Endothelial cell of umbilical vein (primary cell): ENCODE results near the gene GBX2. TPM values are rescaled to one million over a fixed set of nuclear protein-coding genes. Genes with fewer than 3 reads are reported as not detected.

Source experiments
- BruUV-seq: library from RNA; stranded (reverse); fragments of 400-500 nt; replicated peaks from 2 replicates; lab custom pipeline; 2021; lab: Mats Ljungman, UMichigan
- CTCF ChIA-PET: fragments of 300-600, 350-600 bp; sonication (Branson Sonifier 250); formaldehyde crosslinking; loops from one replicate; lab custom pipeline; 2021; ENCODE audit warnings: antibody characterized with exemption, inconsistent platforms; lab: Charles Lee
- POLR2A ChIA-PET: fragments of 300-600, 350-600 bp; sonication (Branson Sonifier 250); formaldehyde crosslinking; loops from one replicate; lab custom pipeline; 2021; ENCODE audit warnings: antibody characterized with exemption, inconsistent platforms; lab: Charles Lee
- DNase-seq: peaks from one replicate; pipeline ENCODE4 v3.0.0-alpha.2; 2011; ENCODE audit warnings: low read depth, low spot score
- FAIRE-seq: peaks from 2 replicates; lab custom pipeline; 2011; peaks lifted over from hg19 to GRCh38; lab: Jason Lieb, UNC
- H2AFZ ChIP-seq: 2 replicates; pipeline ENCODE4 v1.6.0; 2012; ENCODE audit warnings: low read depth, low read length, control low read depth, inconsistent platforms
- H3K27ac ChIP-seq: 2 replicates; pipeline ENCODE4 v1.5.1; 2011; ENCODE audit warnings: low read depth, mild to moderate bottlenecking, control low read depth, low read length, moderate library complexity; ENCODE audit not compliant: insufficient read depth
- H3K27me3 ChIP-seq, 2 experiments: 2 replicates each; pipeline versions ENCODE4 v1.6.0 to v1.6.1; 2011; ENCODE audit warnings: low read length in 2 of 2, mixed read lengths in 1 of 2; ENCODE audit not compliant: control insufficient read depth in 2 of 2, insufficient read depth in 2 of 2
- H3K36me3 ChIP-seq, 2 experiments: 2 replicates in 1 of 2; 3 replicates in 1 of 2; pipeline ENCODE4 v1.5.1; 2011; ENCODE audit warnings: low read length in 2 of 2, mild to moderate bottlenecking in 1 of 2, moderate library complexity in 1 of 2; ENCODE audit not compliant: control insufficient read depth in 2 of 2, insufficient read depth in 2 of 2; ENCODE audit errors: extremely low read depth in 1 of 2
- H3K4me1 ChIP-seq: 3 replicates; pipeline ENCODE4 v1.5.1; 2011; ENCODE audit warnings: mild to moderate bottlenecking, low read length; ENCODE audit not compliant: control insufficient read depth, insufficient read depth; ENCODE audit errors: extremely low read depth
- H3K4me2 ChIP-seq: 2 replicates; pipeline ENCODE4 v1.6.1; 2011; ENCODE audit warnings: low read length, control low read depth, mixed read lengths; ENCODE audit not compliant: insufficient read depth
- H3K4me3 ChIP-seq, 3 experiments: fragments of 200-600 bp in 1 of 3; sonication (generic), shearing (Covaris generic) in 1 of 3; replicated peaks in 1 of 3; 2 replicates each; pipeline ENCODE4 v1.5.1; 2011 to 2016; ENCODE audit warnings: control low read depth in 3 of 3, low read length in 3 of 3, mild to moderate bottlenecking in 2 of 3, inconsistent platforms in 1 of 3, low read depth in 1 of 3, moderate library complexity in 1 of 3; ENCODE audit not compliant: insufficient read depth in 1 of 3
- H3K79me2 ChIP-seq: 2 replicates; pipeline ENCODE4 v1.6.0; 2012; ENCODE audit warnings: low read length, inconsistent platforms; ENCODE audit not compliant: control insufficient read depth, insufficient read depth
- H3K9ac ChIP-seq: replicated peaks from 2 replicates; pipeline ENCODE3; 2011; ENCODE audit warnings: low read length, control low read depth; ENCODE audit not compliant: insufficient read depth; ENCODE audit errors: extremely low read depth
- H3K9me1 ChIP-seq: replicated peaks from 3 replicates; pipeline ENCODE4 v1.6.0; 2011; ENCODE audit warnings: mild to moderate bottlenecking, low read length; ENCODE audit not compliant: control insufficient read depth, insufficient read depth; ENCODE audit errors: extremely low read depth
- H3K9me3 ChIP-seq: replicated peaks from 2 replicates; pipeline ENCODE4 v1.5.1; 2012; ENCODE audit warnings: low read length, inconsistent platforms; ENCODE audit not compliant: control insufficient read depth, insufficient read depth
- H4K20me1 ChIP-seq: replicated peaks from 2 replicates; pipeline ENCODE3; 2011; ENCODE audit warnings: mild to moderate bottlenecking, low read length; ENCODE audit not compliant: control insufficient read depth, insufficient read depth; ENCODE audit errors: extremely low read depth
- CTCF ChIP-seq, 2 donors: IDR thresholded peaks; 1 replicate in 1 of 2; 2 replicates in 1 of 2; pipeline ENCODE4 v1.5.1; 2011; ENCODE audit warnings: low read length in 2 of 2, mild to moderate bottlenecking in 2 of 2, moderate library complexity in 2 of 2, control low read depth in 1 of 2, inconsistent platforms in 1 of 2, low read depth in 1 of 2; ENCODE audit not compliant: insufficient read depth in 1 of 2; ENCODE audit errors: extremely low read depth in 1 of 2
- EZH2 ChIP-seq: IDR thresholded peaks from 2 replicates; pipeline ENCODE4 v1.6.1; 2012; ENCODE audit warnings: borderline replicate concordance, low read depth, mild to moderate bottlenecking, moderate library complexity, low read length, inconsistent platforms; ENCODE audit not compliant: severe bottlenecking
- FOS ChIP-seq: IDR thresholded peaks from 2 replicates; pipeline ENCODE4 v1.6.1; 2011; ENCODE audit warnings: mild to moderate bottlenecking, low read length, moderate library complexity, borderline replicate concordance; ENCODE audit not compliant: insufficient read depth
- GATA2 ChIP-seq: IDR thresholded peaks from 2 replicates; pipeline ENCODE4 v1.7.0; 2011; ENCODE audit warnings: low read depth, mild to moderate bottlenecking, moderate library complexity, mixed read lengths, low read length; ENCODE audit not compliant: insufficient read length, insufficient read depth
- JUN ChIP-seq: IDR thresholded peaks from 2 replicates; pipeline ENCODE4 v1.6.1; 2011; ENCODE audit warnings: borderline replicate concordance, low read depth; ENCODE audit not compliant: insufficient read length, insufficient read depth
- MAX ChIP-seq: IDR thresholded peaks from 2 replicates; pipeline ENCODE4 v1.6.1; 2011; ENCODE audit not compliant: insufficient read depth, insufficient read length
- MYC ChIP-seq: IDR thresholded peaks from one replicate; pipeline ENCODE4 v1.6.1; 2011; ENCODE audit warnings: mild to moderate bottlenecking, low read depth, low read length
- POLR2A ChIP-seq: IDR thresholded peaks from 2 replicates; pipeline ENCODE4 v1.6.1; 2012; ENCODE audit warnings: low read depth, mild to moderate bottlenecking, control low read depth, low read length
- POLR2AphosphoS5 ChIP-seq: IDR thresholded peaks from 2 replicates; pipeline ENCODE4 v1.6.1; 2012; ENCODE audit warnings: low read depth, mild to moderate bottlenecking, control low read depth, low read length, moderate library complexity; ENCODE audit not compliant: insufficient read depth
- dilution Hi-C: fragments of 300-500 bp; cut with MboI; formaldehyde crosslinking; loops from one replicate; pipeline ENCODE4 v1.15.0; 2019; ENCODE audit warnings: low sequenced_read_pairs; ENCODE audit not compliant: extremely low pct_ligation_motif_present
- intact Hi-C: fragments of 100-400 bp; cut with micrococcal nuclease; formaldehyde crosslinking; loops from one replicate; pipeline ENCODE4 v1.10.0; 2022
- polyA plus RNA-seq, 4 experiments: library from polyadenylated mRNA; depleted of rRNA in 3 of 4; stranded (reverse) in 3 of 4; unstranded in 1 of 4; fragments of >200 nt; gene quantifications; 2 replicates each; pipeline versions ENCODE4 v1.2.1 to v1.2.3, GENCODE V29; 2011 to 2012; ENCODE audit warnings: missing spikeins in 1 of 4
- total RNA-seq: library from RNA; stranded (reverse); gene quantifications from 2 replicates; pipeline ENCODE4 v1.2.3, GENCODE V29; 2021

Gene GBX2
- total and polyA plus RNA-seq, 2 donors (not counting 3 experiments of a cell fraction or from before 2014, with no cell fraction given) = 3.0 to 3.6 TPM

GRCh38 chr2:236184701-236185100 is 16.5 kb upstream of the GBX2 start:
- no TSS peak for BruUV-seq

More at GRCh38 chr2:236184701-236185100, 16.5 kb upstream of the GBX2 start:
- Histone ChIP-seq H4K20me1 (no peaks in the 10 kb centered on the region), H3K9ac (no peak overlapping the region), H3K4me3 (no peak overlapping the region), H3K27me3 (no peaks in the 10 kb centered on the region), H3K79me2 (no peaks in the 10 kb centered on the region), H2AFZ (no peak overlapping the region), H3K9me3 (no peaks in the 10 kb centered on the region), H3K36me3 (no peaks in the 10 kb centered on the region), H3K9me1 (no peaks in the 10 kb centered on the region), H3K4me1 (peaks cover 9% of the 10 kb centered on the region), H3K27ac (no peak overlapping the region), H3K4me2 (no peak overlapping the region)
- dilution Hi-C loops (no loop called here), intact Hi-C loops (no loop called here)
- no peak for TF ChIP-seq MAX
- TF ChIP-seq POLR2A = no peak
- no peak for TF ChIP-seq GATA2
- no peak for TF ChIP-seq JUN
- TF ChIP-seq POLR2AphosphoS5 = no peak
- no peak for TF ChIP-seq CTCF (IDR thresholded peaks at IDR 0.05; ENCODE audit: extremely low read depth in 1 of 2, insufficient read depth in 1 of 2, low read depth in 1 of 2, low read length in 2 of 2)
- TF ChIP-seq FOS = no peak
- no peak for TF ChIP-seq MYC
- no peak for TF ChIP-seq EZH2
- ChIA-PET CTCF (no interaction called here), POLR2A (no interaction called here)
- no peak for FAIRE-seq
- no peak for DNase-seq
